H1 (cell line): ENCODE measurements around the gene VAV2. TPM values are rescaled to one million over a fixed set of nuclear protein-coding genes. Genes with fewer than 3 reads are reported as not detected.

ENCODE experiments used
- ASH2L ChIP-seq: fragments of 200-600, 300-600 bp; sonication (generic); IDR thresholded peaks from one replicate; pipeline ENCODE4 v1.7.1; 2017; ENCODE audit warnings: low read length
- ATF2 ChIP-seq: IDR thresholded peaks from 2 replicates; pipeline ENCODE4 v1.6.1; 2012; ENCODE audit warnings: low read length, inconsistent platforms
- CEBPB ChIP-seq: IDR thresholded peaks from 2 replicates; pipeline ENCODE4 v1.6.1; 2012; ENCODE audit warnings: low read depth, low read length
- EP300 ChIP-seq, 2 experiments: IDR thresholded peaks; 1 replicate in 1 of 2; 2 replicates in 1 of 2; pipeline ENCODE4 v1.6.1; 2011 to 2012; ENCODE audit warnings: low read depth in 2 of 2, low read length in 2 of 2, mild to moderate bottlenecking in 2 of 2, borderline replicate concordance in 1 of 2, inconsistent platforms in 1 of 2, moderate library complexity in 1 of 2
- GTF2F1 ChIP-seq: IDR thresholded peaks from 2 replicates; pipeline ENCODE4 v1.6.1; 2012; ENCODE audit warnings: low read depth, low read length, improper control_type of control experiment, borderline replicate concordance
- JUN ChIP-seq: IDR thresholded peaks from 2 replicates; pipeline ENCODE4 v1.6.1; 2011; ENCODE audit warnings: low read depth, mild to moderate bottlenecking, improper control_type of control experiment, low read length
- KDM5A ChIP-seq: fragments of 200-600 bp; IDR thresholded peaks from 2 replicates; pipeline ENCODE4 v1.7.1; 2012; ENCODE audit warnings: mild to moderate bottlenecking, low read length, inconsistent platforms, mixed read lengths
- POLR2A ChIP-seq, 2 experiments: IDR thresholded peaks; 1 replicate in 1 of 2; 2 replicates in 1 of 2; pipeline ENCODE4 v1.6.1; 2011; ENCODE audit warnings: low read depth in 2 of 2, low read length in 2 of 2, mild to moderate bottlenecking in 2 of 2; ENCODE audit errors: control extremely low read depth in 1 of 2
- SAP30 ChIP-seq: fragments of 300-600 bp; sonication (generic); IDR thresholded peaks from 2 replicates; pipeline ENCODE4 v1.7.1; 2012; ENCODE audit warnings: low read length, moderate library complexity, mild to moderate bottlenecking, inconsistent platforms; ENCODE audit not compliant: insufficient read depth, insufficient replicate concordance
- TAF7 ChIP-seq: optimal IDR thresholded peaks from 2 replicates; pipeline ENCODE3; 2011; ENCODE audit warnings: low read depth, mild to moderate bottlenecking, inconsistent platforms, low read length, moderate library complexity, borderline replicate concordance
- USF2 ChIP-seq: IDR thresholded peaks from 2 replicates; pipeline ENCODE4 v1.6.1; 2011; ENCODE audit warnings: low read length, improper control_type of control experiment
- polyA plus RNA-seq, 7 experiments: library from polyadenylated mRNA; depleted of rRNA in 3 of 7; stranded (reverse) in 5 of 7; unstranded in 2 of 7; fragments of >200 nt in 5 of 7; fragments of 200-250 nt in 2 of 7; gene quantifications; 1 replicate in 5 of 7; 2 replicates in 1 of 7; 4 replicates in 1 of 7; pipeline versions ENCODE4 v1.2.1 to v1.2.3, GENCODE V29; 2011 to 2013; ENCODE audit warnings: missing spikeins in 2 of 7, mixed read lengths in 2 of 7
- total RNA-seq: library from RNA; stranded (reverse); fragmentation: NEBNext Ultra II Directional; extraction: Animal tissue kit (Norgen Biotek cat#: 25700); gene quantifications from 2 replicates; pipeline ENCODE4 v1.2.1, GENCODE V29; 2021

VAV2 gene
- total and polyA plus RNA-seq, 2 of the 8 experiments (the other 6 are each of a cell fraction or from before 2014, with no cell fraction given) = 13.6 to 37.6 TPM

GRCh38 chr9:133914442-133915342, 77.4 kb downstream of the VAV2 start (continued):
- TF ChIP-seq ATF2 = no peak
- no peak for TF ChIP-seq ASH2L
- no peak for TF ChIP-seq SAP30
- no peak for TF ChIP-seq JUN
- no peak for TF ChIP-seq GTF2F1
- TF ChIP-seq EP300 (IDR thresholded peaks at IDR 0.05; ENCODE audit: borderline replicate concordance in 1 of 2, low read depth in 2 of 2, low read length in 2 of 2) = no peak
- TF ChIP-seq POLR2A (IDR thresholded peaks at IDR 0.05; ENCODE audit: control extremely low read depth in 1 of 2, low read depth in 2 of 2, low read length in 2 of 2) = no peak
- no peak for TF ChIP-seq KDM5A
- TF ChIP-seq TAF7 = no peak
- TF ChIP-seq USF2 = no peak
- TF ChIP-seq CEBPB = no peak
